ENCODE results near the gene LPIN1. TPM values are rescaled to one million over a fixed set of nuclear protein-coding genes. Genes with fewer than 3 reads are reported as not detected.

Gene LPIN1
- total RNA-seq, 1 experiment from 2014 or later: 38.5 TPM

DNA sequence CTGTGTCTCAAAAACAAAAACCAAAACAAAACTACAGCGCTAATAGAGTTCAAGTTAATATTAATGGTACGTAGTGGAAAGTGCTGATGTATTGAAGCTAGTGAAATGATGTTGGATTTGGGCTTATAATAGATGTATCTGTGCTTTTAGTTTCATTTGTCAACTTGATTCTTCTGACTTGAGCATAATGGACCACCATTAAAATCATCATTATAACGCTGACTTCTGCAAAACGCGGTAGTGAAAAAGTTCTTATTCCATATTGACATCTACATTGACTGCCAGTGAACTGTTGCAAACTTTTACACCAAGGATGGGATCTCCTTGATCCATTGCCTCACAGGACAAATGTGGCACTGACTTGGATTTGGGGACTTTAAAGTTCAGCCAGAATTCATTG is 85.0 kb downstream of the LPIN1 start:
- POLR2A ChIA-PET (ENCODE audit: low non-redundant PET): no interaction called here
- no peaks in the 10 kb centered on the region for H3K27me3 ChIP-seq (replicated peaks; ENCODE audit: insufficient read depth, low read depth, low read length, poor library complexity)

DNA sequence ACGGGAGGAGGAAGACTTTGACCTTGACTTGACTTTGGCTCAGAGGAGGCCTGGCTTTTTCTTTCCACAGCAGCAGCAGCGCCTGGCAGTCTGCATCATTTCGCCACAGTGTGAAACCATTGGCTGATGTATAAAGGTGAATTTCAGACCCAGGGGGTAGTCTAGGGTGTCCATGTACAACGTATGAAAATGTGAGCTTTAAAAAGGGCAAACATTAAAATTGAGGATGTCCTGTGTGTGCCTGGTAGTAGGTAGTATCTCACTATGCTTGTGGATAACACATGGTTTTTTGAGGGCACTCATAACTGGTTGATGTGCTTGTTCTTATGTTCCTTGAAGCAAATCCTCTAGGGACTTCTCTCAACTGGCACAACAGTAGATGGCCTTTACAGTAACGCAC is 86.1 kb downstream of the LPIN1 start:
- DNase-seq (ENCODE audit: low spot score): no peak
- ChIA-PET POLR2A (ENCODE audit: low non-redundant PET) (no interaction called here), CTCF (no interaction called here)
- no peak overlapping the region for H3K27ac ChIP-seq (ENCODE audit: low read depth, low read length, poor library complexity, severe bottlenecking)
- peaks cover 6% of the 10 kb centered on the region for H3K9me3 ChIP-seq (ENCODE audit: low read depth, low read length, poor library complexity, severe bottlenecking)
- no TSS peak for BruUV-seq (replicated peaks)
- H3K4me1 ChIP-seq (ENCODE audit: insufficient read depth, low read length, poor library complexity, severe bottlenecking): peaks cover 42% of the 10 kb centered on the region
- no peak overlapping the region for H3K4me3 ChIP-seq (ENCODE audit: low read depth, low read length, poor library complexity, severe bottlenecking)
- intact Hi-C loops (cut with micrococcal nuclease; ENCODE audit: unreplicated experiment): loop anchor here (5.0 to 10.0 kb wide), 3 partner anchors 340 to 635 kb away; no protein-coding TSS in a partner anchor
- H3K27me3 ChIP-seq (replicated peaks; ENCODE audit: insufficient read depth, low read depth, low read length, poor library complexity): no peaks in the 10 kb centered on the region
- no peak for TF ChIP-seq EZH2 (IDR thresholded peaks at IDR 0.05; ENCODE audit: borderline replicate concordance, low read depth, low read length, poor library complexity, severe bottlenecking)
- TF ChIP-seq, protein P1, sequence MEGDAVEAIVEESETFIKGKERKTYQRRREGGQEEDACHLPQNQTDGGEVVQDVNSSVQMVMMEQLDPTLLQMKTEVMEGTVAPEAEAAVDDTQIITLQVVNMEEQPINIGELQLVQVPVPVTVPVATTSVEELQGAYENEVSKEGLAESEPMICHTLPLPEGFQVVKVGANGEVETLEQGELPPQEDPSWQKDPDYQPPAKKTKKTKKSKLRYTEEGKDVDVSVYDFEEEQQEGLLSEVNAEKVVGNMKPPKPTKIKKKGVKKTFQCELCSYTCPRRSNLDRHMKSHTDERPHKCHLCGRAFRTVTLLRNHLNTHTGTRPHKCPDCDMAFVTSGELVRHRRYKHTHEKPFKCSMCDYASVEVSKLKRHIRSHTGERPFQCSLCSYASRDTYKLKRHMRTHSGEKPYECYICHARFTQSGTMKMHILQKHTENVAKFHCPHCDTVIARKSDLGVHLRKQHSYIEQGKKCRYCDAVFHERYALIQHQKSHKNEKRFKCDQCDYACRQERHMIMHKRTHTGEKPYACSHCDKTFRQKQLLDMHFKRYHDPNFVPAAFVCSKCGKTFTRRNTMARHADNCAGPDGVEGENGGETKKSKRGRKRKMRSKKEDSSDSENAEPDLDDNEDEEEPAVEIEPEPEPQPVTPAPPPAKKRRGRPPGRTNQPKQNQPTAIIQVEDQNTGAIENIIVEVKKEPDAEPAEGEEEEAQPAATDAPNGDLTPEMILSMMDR (conservative IDR thresholded peaks at IDR 0.05; ENCODE audit: low read depth, low read length): no peak
- peaks cover under 1% of the 10 kb centered on the region for H3K36me3 ChIP-seq (ENCODE audit: insufficient read depth, low read length, poor library complexity, severe bottlenecking)

More for the DNA sequence above, 85.0 kb downstream of the LPIN1 start:
- H3K36me3 ChIP-seq (ENCODE audit: insufficient read depth, low read length, poor library complexity, severe bottlenecking): peaks cover 11% of the 10 kb centered on the region
- H3K27ac ChIP-seq (ENCODE audit: low read depth, low read length, poor library complexity, severe bottlenecking): peak overlapping the region; percentile 99
- no TSS peak for BruUV-seq (replicated peaks)
- DNase-seq (ENCODE audit: low spot score): no peak
- H3K9me3 ChIP-seq (ENCODE audit: low read depth, low read length, poor library complexity, severe bottlenecking): peaks cover 6% of the 10 kb centered on the region
- no peak overlapping the region for H3K4me3 ChIP-seq (ENCODE audit: low read depth, low read length, poor library complexity, severe bottlenecking)
- TF ChIP-seq EZH2 (IDR thresholded peaks at IDR 0.05; ENCODE audit: borderline replicate concordance, low read depth, low read length, poor library complexity, severe bottlenecking): no peak
- TF ChIP-seq, protein P1 (conservative IDR thresholded peaks at IDR 0.05; ENCODE audit: low read depth, low read length): no peak
- intact Hi-C loops (cut with micrococcal nuclease; ENCODE audit: unreplicated experiment): loop anchor here (2.0 to 10.0 kb wide), 5 partner anchors 225 to 723 kb away; no protein-coding TSS in a partner anchor
- CTCF ChIA-PET: no interaction called here
- peaks cover 42% of the 10 kb centered on the region for H3K4me1 ChIP-seq (ENCODE audit: insufficient read depth, low read length, poor library complexity, severe bottlenecking)

DNA sequence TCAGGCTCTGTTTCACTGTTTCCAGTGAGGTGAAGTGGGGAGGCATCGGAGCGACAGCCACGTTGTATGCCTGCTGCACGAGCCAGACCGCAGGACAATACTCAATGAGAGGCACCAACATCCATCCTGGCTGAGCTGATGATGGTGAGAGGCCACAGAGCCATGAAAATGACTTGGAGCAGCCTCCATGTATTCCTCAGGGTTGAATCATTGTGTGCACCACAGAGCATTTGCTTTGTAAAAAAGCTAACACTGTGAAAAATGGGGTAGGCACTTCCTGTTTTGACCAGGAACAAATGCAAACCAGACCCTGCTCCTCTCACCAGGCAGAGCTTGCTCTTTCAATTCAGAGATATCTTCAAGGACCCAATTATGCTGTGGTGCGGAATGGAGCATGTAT is 87.2 kb downstream of the LPIN1 start:
- peaks cover 42% of the 10 kb centered on the region for H3K4me1 ChIP-seq (ENCODE audit: insufficient read depth, low read length, poor library complexity, severe bottlenecking)
- intact Hi-C loops (cut with micrococcal nuclease; ENCODE audit: unreplicated experiment): loop anchor here (5.0 to 10.0 kb wide), 3 partner anchors 339 to 634 kb away; no protein-coding TSS in a partner anchor
- no peak overlapping the region for H3K4me3 ChIP-seq (ENCODE audit: low read depth, low read length, poor library complexity, severe bottlenecking)
- BruUV-seq (replicated peaks): no TSS peak
- ChIA-PET CTCF (interaction anchor here (1.0 kb wide), 1 partner anchor 884 kb away, joined by 3 read pairs; no protein-coding TSS in a partner anchor), POLR2A (ENCODE audit: low non-redundant PET) (no interaction called here)
- peak; percentile 47 for DNase-seq (ENCODE audit: low spot score)
- peak overlapping the region; percentile 48 for H3K27ac ChIP-seq (ENCODE audit: low read depth, low read length, poor library complexity, severe bottlenecking)
- no peak for TF ChIP-seq EZH2 (IDR thresholded peaks at IDR 0.05; ENCODE audit: borderline replicate concordance, low read depth, low read length, poor library complexity, severe bottlenecking)
- TF ChIP-seq, protein P1 (conservative IDR thresholded peaks at IDR 0.05; ENCODE audit: low read depth, low read length): no peak
- peaks cover 6% of the 10 kb centered on the region for H3K9me3 ChIP-seq (ENCODE audit: low read depth, low read length, poor library complexity, severe bottlenecking)
- H3K36me3 ChIP-seq (ENCODE audit: insufficient read depth, low read length, poor library complexity, severe bottlenecking): no peaks in the 10 kb centered on the region
- H3K27me3 ChIP-seq (replicated peaks; ENCODE audit: insufficient read depth, low read depth, low read length, poor library complexity): no peaks in the 10 kb centered on the region
